Measurements from ENCODE around the gene ODF2. TPM values are rescaled to one million over a fixed set of nuclear protein-coding genes. Genes with fewer than 3 reads are reported as not detected.
"Not testable (repeated sequence)": the region's sequence is repeated elsewhere in the genome, so short reads cannot be mapped to it uniquely, and the experiment has no call there.

Gene ODF2
- total RNA-seq, 5 donors from 2014 or later (not counting 1 experiment from before 2014, with no cell fraction given), result 26.0 to 35.7 (median 33.1) TPM

DNA sequence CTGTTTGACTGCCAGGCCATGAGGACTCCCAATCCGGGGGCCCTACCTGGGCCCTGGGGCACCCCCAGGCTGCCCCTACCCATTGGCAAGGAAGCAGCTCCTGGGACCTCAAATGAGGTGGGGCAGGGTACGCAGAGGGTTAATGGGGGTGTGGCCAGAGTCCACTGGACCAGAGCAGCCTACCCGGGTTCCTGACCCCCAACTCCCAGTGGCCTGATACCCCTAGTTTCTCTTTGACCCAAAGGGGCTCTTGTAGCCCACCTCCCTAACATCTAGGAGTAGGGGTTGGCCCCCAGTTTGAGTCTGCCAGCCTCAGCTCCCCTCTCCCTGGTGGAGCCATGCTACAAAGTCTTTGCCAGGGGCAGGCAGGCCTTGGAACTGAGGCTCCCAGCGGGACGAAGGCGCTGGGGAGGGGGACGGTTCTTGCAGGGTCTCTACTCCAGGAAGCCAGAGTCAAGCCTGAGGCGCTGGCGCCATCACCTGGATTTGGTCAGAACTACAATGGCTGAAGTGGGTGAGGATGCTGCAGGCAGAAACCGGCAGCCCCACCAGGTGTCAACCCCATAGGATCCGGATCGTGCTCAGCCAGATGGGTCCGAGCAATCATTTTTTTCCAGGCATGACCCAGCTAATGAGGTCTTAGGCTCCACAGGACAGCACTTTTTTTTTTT is 43.6 kb upstream of the ODF2 start:
- Mint-ChIP-seq H3K4me1 (no peaks in the 10 kb centered on the region), H3K9me3 (no peaks in the 10 kb centered on the region), H3K27ac (no peak overlapping the region), H3K4me3 (no peak overlapping the region), H3K27me3 (peaks cover 39 to 65% of the 10 kb centered on the region in 2 donors), H3K36me3 (no peaks in the 10 kb centered on the region)
- peaks cover 0 to 75% of the 10 kb centered on the region in 2 experiments for H3K27me3 ChIP-seq (replicated peaks in 1 of 2; ENCODE audit: control insufficient read depth in 2 of 2, extremely low read depth in 1 of 2, insufficient read depth in 2 of 2, low read length in 1 of 2)
- no peak overlapping the region for H3K4me3 ChIP-seq (ENCODE audit: control insufficient read depth in 1 of 2, extremely low read depth in 1 of 2, low read length in 1 of 2)
- 10% methylated on average over 9 of the region's 13 CpGs for WGBS (ENCODE audit: insufficient coverage)
- ChIA-PET CTCF (interaction anchor here in 1 of 2 donors (0.7 to 0.9 kb wide), 3 partner anchors 25 to 115 kb away, joined by 3 read pairs; no protein-coding TSS in a partner anchor), POLR2A (no interaction called here)
- DNase-seq, result peak in 32 of 35 experiments; percentile 10 to 60 (median 34)
- no peaks in the 10 kb centered on the region for H3K36me3 ChIP-seq (ENCODE audit: control insufficient read depth in 2 of 2, extremely low read depth in 1 of 2, insufficient read depth in 1 of 2, low read length in 1 of 2)
- H3K27ac ChIP-seq (ENCODE audit: low read length), result no peak overlapping the region
- ATAC-seq (replicated peaks in 1 of 4), result peak in 2 of 4 experiments; percentile 44 to 66
- H3K4me1 ChIP-seq (ENCODE audit: control insufficient read depth in 1 of 2, extremely low read depth in 1 of 2, insufficient read depth in 2 of 2, low read length in 2 of 2), result no peaks in the 10 kb centered on the region
- no peaks in the 10 kb centered on the region for H3K9me3 ChIP-seq

DNA sequence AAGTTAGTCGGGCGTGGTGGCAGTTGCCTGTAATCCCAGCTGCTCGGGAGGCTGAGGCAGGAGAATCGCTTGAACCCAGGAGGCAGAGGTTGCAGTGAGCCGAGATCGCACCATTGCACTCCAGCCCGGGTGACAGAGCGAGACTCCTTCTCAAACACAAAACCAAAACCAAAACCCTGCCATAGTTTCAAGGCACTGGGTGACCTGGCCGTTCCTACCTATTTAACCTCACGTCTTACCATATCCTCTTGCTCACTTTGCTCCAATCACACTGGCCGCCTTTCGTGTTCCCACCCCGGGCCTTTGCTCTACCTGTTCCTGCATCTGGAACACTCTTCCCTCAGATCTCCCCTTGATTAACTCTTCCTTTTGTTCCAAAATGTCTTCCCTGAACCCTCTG is 42.1 kb upstream of the ODF2 start:
- H3K9me3 ChIP-seq; H3K9me3 Mint-ChIP-seq; H3K4me1 ChIP-seq (ENCODE audit: control insufficient read depth in 1 of 2, extremely low read depth in 1 of 2, insufficient read depth in 2 of 2, low read length in 2 of 2); ATAC-seq (replicated peaks in 1 of 4); H3K27ac Mint-ChIP-seq; H3K4me3 ChIP-seq (ENCODE audit: control insufficient read depth in 1 of 2, extremely low read depth in 1 of 2, low read length in 1 of 2); H3K27ac ChIP-seq (ENCODE audit: low read length); H3K36me3 Mint-ChIP-seq; POLR2A ChIA-PET; H3K4me3 Mint-ChIP-seq; CTCF ChIA-PET; DNase-seq; H3K4me1 Mint-ChIP-seq; H3K36me3 ChIP-seq (ENCODE audit: control insufficient read depth in 2 of 2, extremely low read depth in 1 of 2, insufficient read depth in 1 of 2, low read length in 1 of 2): not testable (repeated sequence)
- peaks cover 35 to 59% of the 10 kb centered on the region in 2 donors for H3K27me3 Mint-ChIP-seq
- 81% methylated on average over 12 of the region's 13 CpGs for WGBS (ENCODE audit: insufficient coverage)
- peaks cover 0 to 81% of the 10 kb centered on the region in 2 experiments for H3K27me3 ChIP-seq (replicated peaks in 1 of 2; ENCODE audit: control insufficient read depth in 2 of 2, extremely low read depth in 1 of 2, insufficient read depth in 2 of 2, low read length in 1 of 2)

DNA sequence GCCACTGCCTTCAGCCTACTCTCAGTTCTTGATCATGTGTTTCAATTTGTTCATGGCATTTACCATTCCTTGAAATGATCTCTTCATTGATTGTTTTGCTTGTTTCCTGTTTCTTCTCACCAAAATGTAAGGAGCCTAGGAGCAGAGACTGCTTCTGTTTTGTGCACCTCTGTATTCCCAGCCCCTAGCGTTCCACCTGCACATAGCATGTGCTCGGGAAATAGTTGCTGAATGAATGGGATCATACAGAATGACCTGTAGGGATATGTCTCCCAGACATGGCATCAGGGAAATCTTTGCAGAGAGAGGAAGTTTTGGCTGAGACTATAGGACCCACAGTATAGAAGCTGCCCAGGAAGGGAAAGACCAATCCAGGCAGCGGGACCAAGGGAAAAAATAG is 41.3 kb upstream of the ODF2 start:
- CTCF ChIA-PET, result no interaction called here
- H3K9me3 Mint-ChIP-seq, result no peaks in the 10 kb centered on the region
- H3K27ac Mint-ChIP-seq, result no peak overlapping the region
- H3K27me3 ChIP-seq (replicated peaks in 1 of 2; ENCODE audit: control insufficient read depth in 2 of 2, extremely low read depth in 1 of 2, insufficient read depth in 2 of 2, low read length in 1 of 2), result peaks cover 5 to 83% of the 10 kb centered on the region in 2 experiments
- H3K4me3 ChIP-seq (ENCODE audit: control insufficient read depth in 1 of 2, extremely low read depth in 1 of 2, low read length in 1 of 2), result no peak overlapping the region
- H3K27me3 Mint-ChIP-seq, result peaks cover 40 to 63% of the 10 kb centered on the region in 2 donors
- no peaks in the 10 kb centered on the region for H3K36me3 Mint-ChIP-seq
- no peaks in the 10 kb centered on the region for H3K36me3 ChIP-seq (ENCODE audit: control insufficient read depth in 2 of 2, extremely low read depth in 1 of 2, insufficient read depth in 1 of 2, low read length in 1 of 2)
- no peak overlapping the region for H3K27ac ChIP-seq (ENCODE audit: low read length)
- POLR2A ChIA-PET, result no interaction called here
- H3K9me3 ChIP-seq, result no peaks in the 10 kb centered on the region
- peaks cover 0 to 7% of the 10 kb centered on the region in 2 experiments for H3K4me1 ChIP-seq (ENCODE audit: control insufficient read depth in 1 of 2, extremely low read depth in 1 of 2, insufficient read depth in 2 of 2, low read length in 2 of 2)
- DNase-seq (no peak), ATAC-seq (replicated peaks in 1 of 4) (no peak)
- H3K4me1 Mint-ChIP-seq, result peaks cover 6 to 7% (median 6%) of the 10 kb centered on the region in 3 donors
- no peak overlapping the region for H3K4me3 Mint-ChIP-seq
- WGBS (ENCODE audit: insufficient coverage), result 66% methylated on average over 3 of the region's 3 CpGs

DNA sequence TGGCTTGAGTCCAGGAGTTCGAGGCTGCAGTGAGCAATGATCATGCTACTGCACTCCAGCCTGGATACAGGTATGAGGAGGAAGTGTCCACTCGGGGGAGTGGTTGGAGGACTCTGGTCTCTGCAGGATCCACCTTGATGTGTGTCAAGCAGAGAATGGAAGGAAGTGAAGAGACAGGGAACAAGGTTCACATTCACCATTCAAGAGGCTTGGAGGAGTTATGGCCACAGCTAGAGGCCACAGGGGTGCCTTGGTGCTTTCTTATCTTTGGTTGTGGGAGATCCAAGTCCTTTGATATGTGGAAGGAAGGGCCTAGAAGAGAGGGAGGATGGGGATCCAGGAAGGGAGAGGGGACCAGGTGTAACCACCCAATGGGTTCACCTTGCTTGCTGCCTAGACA is 40.5 kb upstream of the ODF2 start:
- WGBS (ENCODE audit: insufficient coverage), result 56% methylated on average over 2 of the region's 2 CpGs
- Histone ChIP-seq H3K27me3 (replicated peaks in 1 of 2; ENCODE audit: control insufficient read depth in 2 of 2, extremely low read depth in 1 of 2, insufficient read depth in 2 of 2, low read length in 1 of 2) (peaks cover 6 to 82% of the 10 kb centered on the region in 2 experiments), H3K4me3 (ENCODE audit: control insufficient read depth in 1 of 2, extremely low read depth in 1 of 2, low read length in 1 of 2) (no peak overlapping the region), H3K9me3 (no peaks in the 10 kb centered on the region), H3K27ac (ENCODE audit: low read length) (no peak overlapping the region), H3K4me1 (ENCODE audit: control insufficient read depth in 1 of 2, extremely low read depth in 1 of 2, insufficient read depth in 2 of 2, low read length in 2 of 2) (peaks cover 0 to 14% of the 10 kb centered on the region in 2 experiments), H3K36me3 (ENCODE audit: control insufficient read depth in 2 of 2, extremely low read depth in 1 of 2, insufficient read depth in 1 of 2, low read length in 1 of 2) (no peaks in the 10 kb centered on the region)
- Mint-ChIP-seq H3K27me3 (peaks cover 41 to 61% of the 10 kb centered on the region in 2 donors), H3K36me3 (no peaks in the 10 kb centered on the region), H3K4me3 (no peak overlapping the region), H3K9me3 (no peaks in the 10 kb centered on the region), H3K4me1 (peaks cover 8 to 13% (median 12%) of the 10 kb centered on the region in 3 donors), H3K27ac (no peak overlapping the region)
- ATAC-seq (replicated peaks in 1 of 4) (no peak), DNase-seq (no peak)
- ChIA-PET CTCF (no interaction called here), POLR2A (no interaction called here)

DNA sequence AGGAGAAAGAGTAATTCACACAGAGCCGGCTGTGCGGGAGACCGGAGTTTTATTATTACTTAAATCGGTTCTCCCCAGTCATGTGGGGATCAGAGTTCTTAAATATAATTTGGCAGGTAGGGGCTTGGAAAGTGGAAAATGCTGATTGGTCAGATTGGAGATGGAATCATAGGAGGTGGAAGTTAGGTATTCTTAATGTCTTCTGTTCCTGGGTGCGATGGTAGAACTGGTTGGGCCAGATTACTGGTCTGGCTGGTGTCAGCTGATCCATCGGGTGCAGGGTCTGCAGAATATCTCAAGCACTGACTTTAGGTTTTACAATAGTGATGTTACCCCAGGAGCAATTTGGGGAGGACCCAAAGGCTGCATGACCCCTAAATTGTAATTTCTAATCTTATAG is 39.8 kb upstream of the ODF2 start:
- Histone ChIP-seq H3K9me3 (no peaks in the 10 kb centered on the region), H3K27me3 (replicated peaks in 1 of 2; ENCODE audit: control insufficient read depth in 2 of 2, extremely low read depth in 1 of 2, insufficient read depth in 2 of 2, low read length in 1 of 2) (peaks cover 6 to 84% of the 10 kb centered on the region in 2 experiments), H3K4me1 (ENCODE audit: control insufficient read depth in 1 of 2, extremely low read depth in 1 of 2, insufficient read depth in 2 of 2, low read length in 2 of 2) (peaks cover 0 to 17% of the 10 kb centered on the region in 2 experiments), H3K27ac (ENCODE audit: low read length) (no peak overlapping the region), H3K36me3 (ENCODE audit: control insufficient read depth in 2 of 2, extremely low read depth in 1 of 2, insufficient read depth in 1 of 2, low read length in 1 of 2) (no peaks in the 10 kb centered on the region), H3K4me3 (ENCODE audit: control insufficient read depth in 1 of 2, extremely low read depth in 1 of 2, low read length in 1 of 2) (no peak overlapping the region)
- Mint-ChIP-seq H3K27ac (no peak overlapping the region), H3K4me1 (peaks cover 8 to 13% (median 12%) of the 10 kb centered on the region in 3 donors), H3K27me3 (peaks cover 41 to 55% of the 10 kb centered on the region in 2 donors), H3K9me3 (no peaks in the 10 kb centered on the region), H3K36me3 (no peaks in the 10 kb centered on the region), H3K4me3 (no peak overlapping the region)
- CTCF ChIA-PET, result no interaction called here
- DNase-seq (no peak), ATAC-seq (replicated peaks in 1 of 4) (no peak)
- POLR2A ChIA-PET, result no interaction called here
- WGBS (ENCODE audit: insufficient coverage), result 65% methylated on average over 6 of the region's 6 CpGs

DNA sequence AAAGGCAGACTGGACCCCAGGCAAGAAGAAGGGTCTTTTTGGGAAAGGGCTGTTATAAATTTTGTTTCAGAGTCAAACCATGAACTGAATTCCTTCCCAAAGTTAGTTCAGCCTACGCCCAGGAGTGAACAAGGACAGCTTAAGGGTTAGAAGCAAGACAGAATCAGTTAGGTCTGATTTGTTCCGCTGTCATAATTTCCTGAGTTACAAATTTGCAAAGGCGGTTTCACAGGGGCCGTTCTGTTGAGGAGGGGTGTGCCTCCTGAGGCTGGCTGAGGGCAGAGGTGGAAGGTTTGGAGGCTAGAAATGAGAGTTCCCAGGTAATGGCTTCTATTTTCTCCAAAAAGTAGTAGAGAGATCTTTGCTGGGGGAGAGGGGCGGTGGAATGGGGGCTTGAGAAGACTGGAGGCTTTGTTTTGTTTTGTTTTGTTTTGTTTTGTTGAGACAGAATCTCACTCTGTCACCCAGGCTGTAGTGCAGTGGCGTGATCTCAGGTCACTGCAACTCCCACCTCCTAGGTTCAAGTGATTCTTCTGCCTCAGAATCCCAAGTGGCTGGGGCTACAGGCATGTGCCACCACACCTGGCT is 39.3 kb upstream of the ODF2 start:
- H3K27me3 Mint-ChIP-seq, result peaks cover 41 to 50% of the 10 kb centered on the region in 2 donors
- H3K36me3 Mint-ChIP-seq, result no peaks in the 10 kb centered on the region
- H3K4me1 Mint-ChIP-seq, result peaks cover 8 to 13% (median 12%) of the 10 kb centered on the region in 3 donors
- no peak overlapping the region for H3K27ac Mint-ChIP-seq
- CTCF ChIA-PET, result no interaction called here
- H3K27me3 ChIP-seq (replicated peaks in 1 of 2; ENCODE audit: control insufficient read depth in 2 of 2, extremely low read depth in 1 of 2, insufficient read depth in 2 of 2, low read length in 1 of 2), result peaks cover 6 to 86% of the 10 kb centered on the region in 2 experiments
- no peaks in the 10 kb centered on the region for H3K36me3 ChIP-seq (ENCODE audit: control insufficient read depth in 2 of 2, extremely low read depth in 1 of 2, insufficient read depth in 1 of 2, low read length in 1 of 2)
- no peaks in the 10 kb centered on the region for H3K9me3 ChIP-seq
- no peak for ATAC-seq (replicated peaks in 1 of 4)
- peaks cover 0 to 22% of the 10 kb centered on the region in 2 experiments for H3K4me1 ChIP-seq (ENCODE audit: control insufficient read depth in 1 of 2, extremely low read depth in 1 of 2, insufficient read depth in 2 of 2, low read length in 2 of 2)
- POLR2A ChIA-PET, result no interaction called here
- H3K27ac ChIP-seq (ENCODE audit: low read length), result no peak overlapping the region
- H3K9me3 Mint-ChIP-seq, result no peaks in the 10 kb centered on the region
- H3K4me3 Mint-ChIP-seq, result no peak overlapping the region
- H3K4me3 ChIP-seq (ENCODE audit: control insufficient read depth in 1 of 2, extremely low read depth in 1 of 2, low read length in 1 of 2), result no peak overlapping the region
- DNase-seq, result no peak
- 39% methylated on average over 5 of the region's 6 CpGs for WGBS (ENCODE audit: insufficient coverage)
